Activated CD8-positive, alpha-beta memory T cell treated with anti-CD3 and anti-CD28 coated beads, Interleukin-2, amount 50 U/mL, for 1 hour (primary cell): ENCODE results near the gene SPATA46.

Experiments used
- DNase-seq: peaks from one replicate; pipeline ENCODE4 v3.0.0-alpha.2; 2020; ENCODE audit errors: extremely low read depth

Gene SPATA46

DNA sequence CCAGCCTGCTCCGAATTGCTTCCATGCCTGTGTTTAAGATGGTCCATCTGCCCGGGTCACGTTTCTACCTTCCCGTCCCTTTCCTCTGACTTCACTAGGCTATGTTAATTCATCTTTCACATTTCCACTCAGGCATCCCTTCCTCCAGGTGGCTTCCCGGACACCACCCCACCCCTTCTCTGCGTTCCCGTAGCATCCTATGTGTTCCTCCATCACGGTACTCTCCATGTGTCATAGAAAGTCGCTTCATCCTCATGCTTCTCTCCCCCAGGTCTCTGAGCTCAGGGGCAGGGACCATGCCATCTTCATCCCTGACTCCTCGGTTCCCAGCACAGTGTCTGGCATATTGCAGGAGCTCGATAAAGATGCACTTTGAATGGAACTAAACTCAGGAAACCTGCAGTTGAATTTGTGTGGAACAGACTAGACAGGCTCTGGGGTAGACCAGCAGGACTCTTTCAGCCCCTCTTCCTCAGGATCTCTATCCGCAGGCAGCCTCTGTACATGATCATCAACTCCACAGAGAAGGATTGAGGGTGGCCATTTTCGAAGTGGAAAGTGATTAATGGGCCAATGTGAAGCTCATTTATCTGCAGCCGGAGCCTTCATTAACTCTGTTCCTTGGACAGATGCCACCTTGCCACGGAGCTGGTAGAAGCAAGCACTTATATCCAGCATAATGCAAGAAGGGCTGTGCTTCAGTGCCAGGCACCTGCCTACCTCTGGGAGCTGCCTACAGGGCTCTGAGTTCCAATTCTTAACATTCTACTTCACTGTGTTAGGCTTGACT is 13.9 kb upstream of the SPATA46 start:
- no peak for DNase-seq

DNA sequence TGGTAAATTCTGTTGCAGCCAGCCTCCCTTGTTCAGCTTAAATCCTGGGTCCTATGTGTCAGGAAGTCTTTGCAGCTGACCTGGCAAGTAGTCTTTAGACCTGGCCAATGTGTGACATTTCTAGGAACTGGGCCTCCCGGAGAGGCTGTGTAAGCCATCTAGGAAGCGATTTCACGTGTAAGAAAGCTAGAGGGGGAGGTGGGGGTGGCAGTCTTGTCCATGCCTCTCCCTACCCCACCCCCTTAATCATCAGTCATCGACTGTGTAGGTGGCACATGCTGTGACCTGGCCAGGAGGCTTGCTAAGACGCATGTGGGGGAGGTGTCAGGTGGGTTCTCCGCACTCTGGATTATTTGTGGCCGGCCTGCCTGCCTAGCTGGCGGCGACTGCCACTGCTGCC is 13.3 kb upstream of the SPATA46 start:
- DNase-seq: no peak

DNA sequence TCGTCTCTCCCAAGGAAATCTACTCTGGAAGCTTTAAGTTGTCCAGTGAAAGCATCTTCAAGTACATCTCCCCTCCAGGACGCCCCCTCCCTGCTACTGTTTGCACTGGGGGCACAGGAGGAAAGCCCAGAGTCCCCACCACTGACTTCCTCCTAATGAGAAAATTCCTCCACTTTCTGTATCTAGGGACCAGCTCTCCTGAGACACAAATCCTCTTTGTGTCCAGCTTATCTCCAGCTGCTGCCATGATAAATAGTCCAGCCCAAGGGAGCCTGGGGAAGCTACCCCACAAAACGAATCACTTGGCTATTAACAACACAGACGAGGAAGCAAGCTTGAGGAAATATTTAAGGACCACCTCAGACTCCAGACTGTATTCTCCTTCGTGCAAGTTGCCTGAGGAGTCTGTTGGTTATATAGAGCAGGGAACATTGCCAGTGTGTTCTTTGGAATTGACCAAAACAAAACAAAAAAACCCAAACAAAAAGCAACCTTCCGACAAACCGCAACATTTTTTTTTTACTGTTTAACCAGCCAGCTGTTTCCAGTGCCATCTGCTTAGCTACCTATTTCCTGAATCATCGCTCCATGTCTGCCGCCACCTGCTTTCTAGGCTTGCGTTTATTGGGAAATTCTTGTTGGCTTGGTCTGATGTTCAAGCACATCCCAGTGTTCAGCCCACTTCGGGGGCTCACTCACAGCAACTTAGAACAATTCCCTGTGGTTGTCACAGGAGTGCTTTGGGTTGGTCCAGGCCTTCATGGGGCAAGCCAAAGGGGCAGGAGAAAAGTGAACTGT is 12.6 kb upstream of the SPATA46 start:
- DNase-seq: no peak

DNA sequence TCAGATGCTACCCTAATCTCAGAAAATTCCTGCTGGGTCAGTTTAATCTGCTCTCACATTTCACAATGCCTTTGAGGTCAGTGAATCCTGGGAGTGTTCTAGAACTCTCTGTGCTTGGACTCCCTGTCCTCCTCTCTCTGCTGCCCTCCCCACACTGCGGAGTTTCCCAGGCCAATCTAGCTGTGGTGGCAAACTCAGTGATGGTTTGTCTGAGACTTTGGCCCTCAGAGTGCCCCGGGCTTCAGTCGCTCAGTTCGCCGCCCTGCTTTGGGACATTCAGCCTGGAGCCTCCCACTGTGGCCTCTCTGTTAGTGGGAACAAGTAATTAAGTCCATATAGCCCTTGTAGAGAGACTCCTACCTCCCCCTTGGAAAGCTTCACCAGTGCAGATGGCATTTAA is 12.0 kb upstream of the SPATA46 start:
- no peak for DNase-seq

DNA sequence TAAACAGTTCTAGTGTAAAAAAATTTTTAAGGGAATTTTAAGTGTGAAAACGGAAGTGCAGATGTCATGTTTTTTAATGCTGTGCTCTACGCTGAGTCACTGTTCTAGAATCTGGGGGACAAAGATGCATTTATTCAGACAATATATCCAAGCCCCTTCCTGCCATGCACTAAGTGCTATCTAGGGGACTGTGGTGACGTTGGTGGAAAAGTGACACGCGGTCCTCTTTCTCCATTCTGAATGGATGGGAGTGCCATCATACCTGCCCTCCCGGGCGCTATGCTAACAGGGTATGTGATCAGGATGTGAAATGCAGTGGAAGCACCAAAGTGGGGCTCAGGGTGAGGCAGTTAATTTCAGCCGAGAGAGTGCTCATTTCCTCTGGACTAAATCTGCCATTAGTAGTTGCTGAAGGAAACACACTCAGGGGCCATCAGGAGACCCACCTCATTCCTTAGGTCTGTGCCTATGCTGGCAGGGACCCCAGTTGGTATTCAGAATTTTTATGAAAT is 11.5 kb upstream of the SPATA46 start:
- DNase-seq: no peak

DNA sequence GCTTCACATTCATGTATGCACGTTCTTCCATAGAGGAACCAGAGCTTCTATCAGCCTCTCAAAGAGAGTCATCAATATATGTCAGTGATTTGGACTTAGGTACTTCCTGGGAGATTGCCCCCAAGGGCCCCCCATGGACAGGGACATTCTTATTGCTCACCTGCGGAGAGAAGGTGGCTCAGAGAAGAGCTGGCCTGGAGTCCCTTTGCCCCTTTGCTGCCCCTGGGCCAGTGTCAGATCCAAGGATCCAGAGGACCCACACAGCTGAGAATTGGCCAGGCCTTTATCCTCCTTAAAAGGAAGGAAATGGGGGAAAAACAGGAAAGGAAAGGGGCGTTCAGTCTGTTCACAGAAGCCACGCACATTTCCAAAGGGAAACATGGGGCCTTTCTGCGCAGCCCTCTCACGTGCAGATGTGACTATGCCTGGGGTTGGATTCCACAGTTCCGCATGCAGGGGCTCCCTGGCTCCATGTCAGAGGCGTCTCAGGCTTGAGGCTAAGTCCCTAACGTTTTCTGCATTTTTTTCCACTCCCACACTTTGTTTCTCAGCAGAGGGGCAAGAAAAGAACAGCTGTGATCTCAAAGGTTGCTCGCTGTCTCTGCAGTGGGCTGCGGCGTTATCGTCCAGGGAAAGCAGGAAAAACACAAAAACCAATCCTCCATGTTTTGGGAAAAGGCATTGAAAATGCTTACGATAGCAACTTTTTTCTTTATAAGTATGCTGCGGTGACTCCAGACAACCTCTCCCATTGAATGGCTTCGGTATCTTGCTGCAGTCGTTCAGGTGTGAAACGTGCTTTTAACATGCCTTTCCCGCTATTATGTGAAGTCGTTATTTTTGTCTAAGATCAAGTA is 10.8 kb upstream of the SPATA46 start:
- DNase-seq: no peak

DNA sequence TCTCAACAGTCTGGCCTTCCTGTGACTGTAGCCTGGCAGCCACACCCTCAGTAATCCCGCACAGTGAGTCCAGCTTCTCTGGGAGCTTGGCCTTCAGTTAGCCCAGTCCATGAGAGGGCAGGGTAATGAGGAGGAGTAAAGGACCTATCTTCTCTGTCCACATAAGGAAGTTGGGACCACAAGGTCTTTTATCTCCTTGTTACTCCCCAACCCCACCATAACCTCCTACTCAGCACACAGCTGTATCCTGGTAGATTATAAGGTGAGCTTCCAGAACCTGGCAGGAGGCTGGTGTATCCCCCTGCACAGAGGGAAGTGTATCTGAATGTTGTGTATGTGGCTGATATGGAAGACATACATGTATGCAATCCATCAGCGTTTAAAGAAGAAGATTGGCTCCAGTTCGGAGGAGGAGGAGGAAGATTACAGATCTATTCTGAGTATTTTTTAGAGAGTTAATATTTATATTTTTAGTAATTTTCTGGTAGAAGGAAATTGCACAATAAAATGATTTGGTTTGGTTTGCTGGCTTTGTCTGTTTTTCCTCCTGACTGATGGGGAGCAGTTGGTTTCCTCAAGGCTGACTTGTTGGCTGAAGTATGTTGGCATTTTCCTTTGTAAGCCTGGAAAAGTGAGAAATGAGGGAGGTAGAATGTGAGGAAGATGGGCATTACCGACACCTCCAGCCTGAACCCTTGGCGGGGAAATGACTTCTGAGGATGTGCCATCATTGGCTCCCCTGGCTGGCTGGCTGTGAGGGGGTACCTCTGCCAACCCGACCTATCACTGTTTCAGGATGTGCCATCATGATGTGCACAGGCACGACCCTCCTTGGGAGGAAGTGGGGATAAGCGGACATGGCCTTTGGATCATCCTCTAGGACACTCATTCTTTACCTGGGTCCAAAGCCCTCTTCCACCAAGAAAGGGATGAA is 9.9 kb upstream of the SPATA46 start:
- no peak for DNase-seq

DNA sequence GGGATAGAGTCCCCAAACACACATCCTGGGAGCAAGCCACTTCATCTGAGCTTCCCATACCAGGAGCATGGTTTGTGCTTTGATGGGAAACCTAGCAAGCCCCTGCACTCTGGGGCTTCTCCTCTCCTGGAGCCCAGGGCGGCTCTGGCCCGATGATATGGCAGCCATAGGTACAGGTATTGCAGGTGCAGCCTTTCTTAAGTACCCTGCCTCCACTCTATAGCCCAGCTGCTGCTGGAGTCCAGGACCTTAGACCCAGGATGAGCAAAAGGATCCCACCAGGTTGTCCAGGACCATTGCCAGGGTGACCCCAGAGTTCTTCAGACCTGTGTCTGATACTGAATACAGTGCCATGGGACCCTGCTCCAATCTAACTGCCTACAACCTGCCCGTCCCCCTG is 9.0 kb upstream of the SPATA46 start:
- DNase-seq: no peak

DNA sequence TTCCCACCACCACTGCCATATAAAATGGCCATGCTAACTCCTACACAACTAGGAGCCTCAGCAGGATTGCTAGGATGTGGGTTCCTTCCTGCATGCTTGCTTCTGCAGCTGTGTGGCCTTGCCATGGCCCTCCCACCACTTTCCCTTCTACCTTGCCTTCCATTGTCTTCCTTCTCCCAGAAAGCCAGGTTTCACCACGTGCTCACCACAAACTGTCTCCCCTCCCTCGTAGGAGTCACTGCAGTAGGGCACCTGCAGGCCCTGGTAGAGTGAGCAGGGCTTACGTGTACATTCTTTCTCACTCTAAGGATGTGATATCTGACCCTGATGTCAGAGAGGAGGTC is 8.6 kb upstream of the SPATA46 start:
- no peak for DNase-seq

DNA sequence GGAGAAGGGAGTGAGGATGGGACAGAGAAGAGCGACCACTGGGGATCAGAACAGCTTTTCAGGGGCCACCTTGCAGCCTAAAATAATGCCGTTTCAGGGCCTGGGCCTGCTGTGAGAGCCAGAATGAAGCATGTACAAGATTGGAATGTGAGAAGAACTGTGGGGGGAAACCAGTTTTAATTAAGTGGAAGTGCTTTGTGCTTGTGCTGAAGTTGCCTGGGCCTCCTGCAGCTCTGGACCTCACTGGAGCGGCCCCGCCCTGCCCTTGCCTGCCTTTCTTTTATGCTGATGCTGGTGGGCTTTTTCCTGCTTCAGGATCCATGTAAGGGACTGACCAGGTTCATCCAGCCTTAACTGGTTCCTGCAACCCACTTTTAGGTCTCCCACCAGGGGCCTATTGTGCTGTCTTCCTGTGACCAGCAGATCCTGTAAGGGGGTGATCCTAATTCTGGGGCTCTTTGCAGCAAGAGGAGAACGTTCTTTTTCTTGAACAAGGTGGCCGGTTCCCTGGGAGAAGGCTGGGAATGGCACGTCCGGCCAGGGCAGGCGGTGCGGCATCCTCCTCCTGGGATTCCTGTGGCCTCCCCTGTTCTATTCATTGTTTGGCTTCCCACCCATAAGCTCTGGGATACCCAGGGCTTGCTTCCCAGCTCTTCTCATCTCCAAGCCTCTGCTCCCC is 8.1 kb upstream of the SPATA46 start:
- DNase-seq: no peak

DNA sequence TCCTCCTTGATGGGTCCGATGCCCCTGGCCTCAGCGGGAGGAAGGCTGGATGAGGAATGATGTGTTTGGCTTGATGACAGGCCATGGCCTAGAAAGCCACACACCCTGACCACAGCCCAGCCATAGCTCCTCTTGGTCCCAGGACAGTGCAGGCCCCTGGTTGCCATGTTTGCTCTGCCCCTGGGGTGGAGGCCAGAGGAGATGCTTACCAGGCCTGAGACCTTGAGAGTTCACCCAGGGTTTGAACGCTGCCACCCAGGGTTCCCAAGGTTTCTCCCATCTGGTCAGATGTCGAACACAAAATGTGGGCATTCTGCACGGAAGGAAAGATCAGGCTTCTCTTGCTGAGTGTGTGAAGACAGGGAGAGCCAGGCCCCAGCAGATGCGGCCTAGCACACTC is 7.5 kb upstream of the SPATA46 start:
- DNase-seq: no peak

DNA sequence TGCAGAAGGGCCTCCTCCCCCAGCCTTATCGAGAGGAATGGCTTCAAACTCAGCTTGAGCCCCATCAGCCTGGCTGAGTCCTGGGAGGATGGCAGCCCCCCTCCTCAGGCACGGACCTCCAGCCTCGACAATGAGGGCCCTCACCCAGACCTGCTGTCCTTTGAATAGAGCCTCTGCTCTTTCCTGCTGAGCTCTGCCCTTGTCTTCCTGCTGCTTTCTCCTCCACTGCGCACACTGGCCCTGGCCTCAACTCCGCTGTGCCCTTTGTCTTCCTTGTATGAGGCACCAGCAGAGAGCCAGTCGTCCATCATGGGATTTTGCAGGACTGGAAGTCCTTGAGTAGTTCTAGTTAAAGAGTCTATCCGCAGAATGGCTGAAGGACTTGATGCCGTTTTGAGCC is 6.9 kb upstream of the SPATA46 start:
- DNase-seq: no peak

DNA sequence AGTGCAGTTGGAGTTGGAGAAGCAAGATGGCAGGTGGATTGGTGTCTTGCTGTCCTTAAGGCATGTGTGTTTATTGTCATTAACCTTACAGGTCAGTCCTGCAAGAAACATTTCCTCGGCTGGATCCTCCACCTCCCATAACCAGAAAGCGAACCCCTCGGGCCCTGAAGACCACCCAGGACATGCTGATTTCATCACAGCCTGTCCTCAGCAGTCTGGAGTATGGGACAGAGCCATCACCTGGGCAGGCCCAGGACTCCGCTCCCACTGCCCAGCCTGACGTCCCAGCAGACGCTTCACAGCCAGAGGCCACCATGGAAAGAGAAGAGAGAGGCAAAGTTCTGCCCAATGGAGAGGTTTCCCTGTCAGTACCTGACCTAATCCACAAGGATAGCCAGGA is 6.4 kb upstream of the SPATA46 start:
- DNase-seq: no peak

DNA sequence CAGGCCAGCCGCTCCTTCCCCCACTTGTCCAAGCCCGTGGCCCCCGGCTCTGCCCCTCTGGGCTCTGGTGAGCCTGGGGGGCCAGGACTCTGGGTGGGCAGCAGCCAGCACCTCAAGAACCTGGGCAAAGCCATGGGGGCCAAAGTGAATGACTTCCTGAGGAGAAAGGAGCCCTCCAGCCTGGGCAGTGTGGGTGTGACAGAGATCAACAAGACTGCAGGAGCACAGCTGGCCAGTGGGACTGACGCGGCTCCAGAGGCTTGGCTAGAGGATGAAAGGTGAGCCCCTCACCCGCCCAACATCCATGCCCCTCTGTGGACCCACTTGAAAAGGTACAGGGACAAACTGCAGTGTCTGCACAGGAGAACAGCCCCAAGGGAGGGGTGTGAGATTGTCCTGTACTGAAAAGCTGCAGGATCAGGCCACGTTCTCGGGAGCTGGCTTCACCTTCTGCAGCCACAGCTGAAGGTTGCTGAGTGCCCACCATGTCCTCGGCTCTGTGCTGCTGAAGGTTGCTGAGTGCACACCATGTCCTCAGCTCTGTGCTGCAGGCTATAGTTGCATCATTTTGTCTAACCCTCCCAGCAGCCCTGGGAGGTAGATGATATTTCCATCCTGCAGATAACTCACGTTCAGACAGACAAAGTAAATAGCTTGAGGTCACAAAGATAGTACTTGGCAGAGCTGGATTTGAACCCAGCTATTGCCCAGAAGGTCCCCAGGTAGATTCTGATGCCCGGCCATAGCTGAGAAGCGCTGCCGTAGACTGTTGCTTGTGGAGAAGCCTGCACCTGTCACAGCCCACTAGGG is 5.5 kb upstream of the SPATA46 start:
- no peak for DNase-seq

DNA sequence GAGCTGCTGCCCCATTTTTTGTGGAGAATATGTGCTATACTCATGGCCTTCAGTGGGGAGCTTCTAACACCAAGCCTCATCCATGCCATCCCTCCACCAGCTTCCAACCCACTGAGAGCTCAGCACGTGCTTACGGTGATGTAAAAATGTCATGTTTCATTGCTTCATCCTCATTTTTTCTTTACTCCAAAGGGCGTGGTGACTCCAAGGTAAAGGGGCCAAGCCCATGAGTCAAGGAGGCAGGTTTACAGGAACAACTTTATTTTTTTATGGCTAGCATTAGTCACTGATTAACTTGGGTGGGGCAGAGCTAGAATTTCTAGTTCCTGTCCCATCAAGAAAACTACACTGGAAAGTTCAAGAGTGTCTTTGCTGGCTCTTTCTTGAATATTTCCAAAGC is 4.7 kb upstream of the SPATA46 start, which contains the start of gene C1orf226:
Gene C1orf226, plus strand, starts transcription at position 346 of the 400 bp plus-strand sequence. CDS start 174 bp downstream, outside the sequence.
- DNase-seq: no peak

DNA sequence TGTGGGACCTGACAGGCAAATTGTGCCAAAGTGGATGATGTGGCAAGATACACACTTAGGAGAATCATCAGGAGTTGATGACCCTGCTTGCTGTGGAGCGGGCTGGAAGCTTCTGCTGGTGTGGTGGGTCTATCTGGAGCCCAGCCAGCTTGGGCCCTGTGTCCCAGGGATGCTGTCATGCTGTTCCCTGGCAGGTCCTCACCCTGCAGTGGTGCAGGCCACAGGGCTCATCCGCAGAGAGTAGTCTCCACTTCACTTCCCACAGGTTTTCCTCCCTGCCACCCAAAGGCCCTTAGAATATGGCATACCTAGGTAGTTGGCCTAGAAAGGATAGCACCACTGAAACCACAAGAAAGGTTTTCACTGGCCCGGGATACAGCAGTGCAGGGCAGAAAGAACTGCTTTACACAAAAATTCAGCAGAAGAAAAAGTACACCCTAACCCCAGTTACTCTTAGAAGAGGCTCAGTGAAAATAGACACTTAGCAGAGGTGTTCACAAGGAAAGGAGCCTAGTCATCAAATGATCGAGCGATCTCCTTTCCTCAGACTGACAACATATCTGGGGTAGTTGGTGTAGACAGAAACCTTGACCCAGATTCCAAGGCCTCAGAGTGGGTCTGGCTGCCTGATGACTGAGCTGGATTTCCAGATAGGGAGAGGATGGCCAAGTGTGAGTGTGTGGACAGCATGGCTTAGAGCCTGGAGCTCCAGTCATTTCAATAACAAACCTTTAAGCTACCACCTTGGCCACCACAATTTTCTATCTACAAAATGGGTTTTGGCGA is 3.6 kb upstream of the SPATA46 start:
- no peak for DNase-seq

DNA sequence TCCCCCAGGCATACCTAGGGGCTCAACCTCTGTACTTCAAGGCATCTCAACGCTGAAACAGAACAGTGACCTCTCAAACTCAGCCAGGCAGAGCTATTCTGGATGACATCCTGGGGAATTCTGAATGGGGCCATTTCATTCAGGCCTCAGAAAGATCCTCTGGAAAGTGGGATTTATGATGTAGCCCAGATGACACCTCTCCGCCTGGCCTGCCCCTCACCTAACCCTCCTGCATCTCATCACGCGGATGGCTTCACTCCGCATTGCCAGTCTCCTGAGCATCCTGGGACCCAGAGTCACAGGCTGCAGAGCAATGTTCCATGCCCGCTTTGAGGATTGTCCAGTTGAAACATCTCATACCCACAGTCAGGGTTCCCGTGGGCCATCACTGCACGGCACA is 1.2 kb downstream of the SPATA46 start:
- DNase-seq: no peak

DNA sequence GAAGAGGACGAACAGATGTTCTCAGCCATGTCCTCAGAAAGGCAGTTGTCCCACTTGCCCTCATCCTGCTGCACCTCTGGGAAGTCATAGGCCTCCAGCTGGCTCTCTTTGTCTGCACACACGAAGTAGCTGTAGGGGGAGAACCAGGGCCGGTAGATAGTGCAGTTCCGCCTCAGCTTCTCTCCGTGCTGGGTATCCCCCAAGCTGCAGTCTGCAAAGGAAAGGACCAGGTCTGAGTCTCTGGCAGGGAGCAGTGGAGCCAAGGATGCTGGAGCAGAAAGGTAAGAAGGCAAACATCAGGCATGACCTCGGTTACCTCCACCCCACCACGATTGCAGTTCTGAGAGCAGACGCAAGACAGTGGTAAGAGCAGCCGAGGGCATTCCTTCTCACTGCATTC is 2.2 kb downstream of the SPATA46 start:
- DNase-seq: no peak
